NCI-H226 (cell line): ENCODE data around the gene EIF3C.
A peak's percentile ranks its signal among the peaks of the same experiment; 100 is the strongest.
"Not testable (repeated sequence)": the region's sequence is repeated elsewhere in the genome, so short reads cannot be mapped to it uniquely, and the experiment has no call there.

Experiments
- DNase-seq: peaks from one replicate; pipeline ENCODE4 v3.0.0-alpha.2; 2015

EIF3C gene

GRCh38 chr16:28711220-28712083 lies at the start of gene EIF3C:
TSS of gene EIF3C (plus strand) at chr16:28711464. CDS start at chr16:28711687, 223 bp downstream.
- not testable (repeated sequence) for DNase-seq

- DNase-seq, result not testable (repeated sequence)
Measured at GRCh38 chr16:28666264-28666663, 45.0 kb upstream of the EIF3C start.

GRCh38 chr16:28667480-28667879 lies 43.8 kb upstream of the EIF3C start:
- not testable (repeated sequence) for DNase-seq

GRCh38 chr16:28668199-28668598 lies 43.1 kb upstream of the EIF3C start:
- DNase-seq, result not testable (repeated sequence)

GRCh38 chr16:28688327-28688952 lies 22.8 kb upstream of the EIF3C start:
- DNase-seq, result not testable (repeated sequence)

GRCh38 chr16:28689425-28689824 lies 21.8 kb upstream of the EIF3C start:
- not testable (repeated sequence) for DNase-seq

GRCh38 chr16:28691722-28692121 lies 19.5 kb upstream of the EIF3C start:
- not testable (repeated sequence) for DNase-seq

- not testable (repeated sequence) for DNase-seq
Measured at GRCh38 chr16:28693257-28693950, 17.9 kb upstream of the EIF3C start.

GRCh38 chr16:28699792-28700191 lies 11.5 kb upstream of the EIF3C start:
- DNase-seq, result not testable (repeated sequence)

GRCh38 chr16:28700349-28700748 lies 10.9 kb upstream of the EIF3C start:
- DNase-seq, result peak; percentile 1

- DNase-seq, result not testable (repeated sequence)
Measured at GRCh38 chr16:28701384-28701783, 9.9 kb upstream of the EIF3C start.

- not testable (repeated sequence) for DNase-seq
Measured at GRCh38 chr16:28704246-28704645, 7.0 kb upstream of the EIF3C start.

GRCh38 chr16:28722852-28723650 lies 11.8 kb downstream of the EIF3C start:
- not testable (repeated sequence) for DNase-seq

GRCh38 chr16:28731253-28731652 lies 20.0 kb downstream of the EIF3C start:
- DNase-seq, result not testable (repeated sequence)

GRCh38 chr16:28732455-28733124 lies 21.3 kb downstream of the EIF3C start:
- DNase-seq, result not testable (repeated sequence)

GRCh38 chr16:28739787-28740186 lies 28.5 kb downstream of the EIF3C start:
- DNase-seq, result not testable (repeated sequence)

GRCh38 chr16:28740631-28741030 lies 29.4 kb downstream of the EIF3C start:
- DNase-seq, result not testable (repeated sequence)

GRCh38 chr16:28741295-28741694 lies 30.0 kb downstream of the EIF3C start:
- not testable (repeated sequence) for DNase-seq

GRCh38 chr16:28746618-28747350 lies 35.5 kb downstream of the EIF3C start:
- peak; percentile 0 for DNase-seq

GRCh38 chr16:28749997-28750465 lies 38.8 kb downstream of the EIF3C start:
- DNase-seq, result not testable (repeated sequence)
